Brain microvascular endothelial cell (primary cell): ENCODE results near the gene ERC2.

Experiments
- DNase-seq: peaks from one replicate; pipeline ENCODE4 v3.0.0-alpha.2; 2020
- H3K27ac ChIP-seq: fragments of 250-450 bp; sonication (Bioruptor Pico); 2 replicates; pipeline ENCODE4 v1.5.1; 2020; ENCODE audit warnings: mild to moderate bottlenecking, moderate library complexity
- H3K27me3 ChIP-seq: fragments of 250-450 bp; sonication (Bioruptor Pico); replicated peaks from 2 replicates; pipeline ENCODE4 v1.5.1; 2020; ENCODE audit warnings: mild to moderate bottlenecking
- H3K36me3 ChIP-seq: fragments of 250-450 bp; sonication (Bioruptor Pico); replicated peaks from 2 replicates; pipeline ENCODE4 v1.5.1; 2020; ENCODE audit warnings: mild to moderate bottlenecking
- H3K4me3 ChIP-seq: 2 replicates; pipeline ENCODE4 v1.5.1; 2011; ENCODE audit warnings: low read depth, mild to moderate bottlenecking, control low read depth, low read length, moderate library complexity
- CTCF ChIP-seq: IDR thresholded peaks from 2 replicates; pipeline ENCODE4 v1.5.1; 2011; ENCODE audit warnings: low read depth, mild to moderate bottlenecking, moderate library complexity, low read length, control low read depth, inconsistent platforms; ENCODE audit errors: missing control alignments
- in situ Hi-C: cut with HindIII; loops from 2 replicates; pipeline ENCODE4 v1.10.0; 2017; ENCODE audit warnings: low sequenced_read_pairs, low pct_ligation_motif_present

The ERC2 gene

GRCh38 chr3:55500555-55501330, 967.5 kb downstream of the ERC2 start:
- in situ Hi-C loops = no loop called here
- TF ChIP-seq CTCF = no peak
- no peaks in the 10 kb centered on the region for H3K27me3 ChIP-seq
- H3K27ac ChIP-seq = no peak overlapping the region
- H3K4me3 ChIP-seq = no peak overlapping the region
- H3K36me3 ChIP-seq = no peaks in the 10 kb centered on the region
- no peak for DNase-seq

- H3K27ac ChIP-seq = no peak overlapping the region
- H3K27me3 ChIP-seq = no peaks in the 10 kb centered on the region
- H3K36me3 ChIP-seq = no peaks in the 10 kb centered on the region
- H3K4me3 ChIP-seq = no peak overlapping the region
- DNase-seq = no peak
- TF ChIP-seq CTCF = no peak
- in situ Hi-C loops = loop anchor here (25.0 kb wide), 4 partner anchors 214 to 636 kb away; no protein-coding TSS in a partner anchor
Observed at GRCh38 chr3:55498520-55498919, 969.7 kb downstream of the ERC2 start.

GRCh38 chr3:55497250-55497649, 971.0 kb downstream of the ERC2 start:
- no peak for TF ChIP-seq CTCF
- Histone ChIP-seq H3K36me3 (no peaks in the 10 kb centered on the region), H3K4me3 (no peak overlapping the region), H3K27me3 (no peaks in the 10 kb centered on the region), H3K27ac (no peak overlapping the region)
- in situ Hi-C loops = loop anchor here (25.0 kb wide), 4 partner anchors 215 to 635 kb away; no protein-coding TSS in a partner anchor
- DNase-seq = no peak

GRCh38 chr3:55494976-55495375, 973.3 kb downstream of the ERC2 start:
- in situ Hi-C loops = loop anchor here (25.0 kb wide), 4 partner anchors 217 to 633 kb away; no protein-coding TSS in a partner anchor
- H3K27ac ChIP-seq = no peak overlapping the region
- no peaks in the 10 kb centered on the region for H3K36me3 ChIP-seq
- no peaks in the 10 kb centered on the region for H3K27me3 ChIP-seq
- no peak overlapping the region for H3K4me3 ChIP-seq
- DNase-seq = no peak
- TF ChIP-seq CTCF = no peak

GRCh38 chr3:55492976-55493375, 975.3 kb downstream of the ERC2 start:
- H3K36me3 ChIP-seq = no peaks in the 10 kb centered on the region
- in situ Hi-C loops = loop anchor here (25.0 kb wide), 4 partner anchors 219 to 631 kb away; no protein-coding TSS in a partner anchor
- no peaks in the 10 kb centered on the region for H3K27me3 ChIP-seq
- no peak overlapping the region for H3K27ac ChIP-seq
- no peak for DNase-seq
- no peak overlapping the region for H3K4me3 ChIP-seq
- TF ChIP-seq CTCF = no peak
